H9 (cell line): ENCODE data around the gene DUSP14. TPM values are rescaled to one million over a fixed set of nuclear protein-coding genes. Genes with fewer than 3 reads are reported as not detected.

ENCODE experiments used
- DNase-seq: peaks from one replicate; pipeline ENCODE4 v3.0.0-alpha.2; 2017
- H2AFZ ChIP-seq: one replicate; pipeline ENCODE4 v1.6.1; 2013; ENCODE audit warnings: mild to moderate bottlenecking, low read length, control low read depth, moderate library complexity
- H2AK5ac ChIP-seq: 2 replicates; pipeline ENCODE4 v1.6.1; 2013; ENCODE audit warnings: low read length, control low read depth, mixed read lengths; ENCODE audit not compliant: insufficient read length
- H2BK120ac ChIP-seq: one replicate; pipeline ENCODE4 v1.6.1; 2013; ENCODE audit warnings: low read depth, mild to moderate bottlenecking, low read length, control low read depth, inconsistent platforms; ENCODE audit not compliant: poor library complexity, severe bottlenecking
- H2BK12ac ChIP-seq: 2 replicates; pipeline ENCODE4 v1.6.1; 2013; ENCODE audit warnings: low read length, control low read depth, mixed read lengths, low read depth; ENCODE audit not compliant: insufficient read length
- H2BK15ac ChIP-seq: 2 replicates; pipeline ENCODE4 v1.6.1; 2013; ENCODE audit warnings: low read depth, low read length, control low read depth
- H2BK20ac ChIP-seq: one replicate; pipeline ENCODE4 v1.6.1; 2013; ENCODE audit warnings: low read depth, mild to moderate bottlenecking, low read length, control low read depth, inconsistent platforms; ENCODE audit not compliant: poor library complexity, severe bottlenecking
- H2BK5ac ChIP-seq: 2 replicates; pipeline ENCODE4 v1.6.1; 2013; ENCODE audit warnings: low read length, control low read depth, mixed read lengths; ENCODE audit not compliant: insufficient read length
- H3K14ac ChIP-seq: 2 replicates; pipeline ENCODE4 v1.6.1; 2013; ENCODE audit warnings: low read length, control low read depth; ENCODE audit not compliant: insufficient read depth
- H3K18ac ChIP-seq: 2 replicates; pipeline ENCODE4 v1.6.1; 2013; ENCODE audit warnings: low read depth, mild to moderate bottlenecking, mixed read lengths, low read length, control low read depth; ENCODE audit not compliant: insufficient read length
- H3K23ac ChIP-seq: 2 replicates; pipeline ENCODE4 v1.6.1; 2013; ENCODE audit warnings: low read length, control low read depth, mixed read lengths, low read depth; ENCODE audit not compliant: insufficient read length
- H3K23me2 ChIP-seq: 2 replicates; pipeline ENCODE4 v1.6.1; 2013; ENCODE audit warnings: low read depth, mild to moderate bottlenecking, mixed read lengths, low read length, control low read depth; ENCODE audit not compliant: insufficient read length, poor library complexity, severe bottlenecking
- H3K27ac ChIP-seq: 2 replicates; pipeline ENCODE4 v1.5.1; 2013; ENCODE audit warnings: low read length, control low read depth, mixed read lengths, low read depth; ENCODE audit not compliant: insufficient read length
- H3K27me3 ChIP-seq: 2 replicates; pipeline ENCODE4 v1.6.1; 2013; ENCODE audit warnings: low read length, control low read depth, inconsistent platforms; ENCODE audit not compliant: insufficient read depth
- H3K4ac ChIP-seq: 2 replicates; pipeline ENCODE4 v1.6.1; 2013; ENCODE audit warnings: low read depth, mild to moderate bottlenecking, control low read depth, inconsistent platforms, low read length, moderate library complexity
- H3K4me1 ChIP-seq: 2 replicates; pipeline ENCODE4 v1.6.1; 2013; ENCODE audit warnings: low read length, control low read depth, inconsistent platforms; ENCODE audit not compliant: insufficient read depth
- H3K4me2 ChIP-seq: 2 replicates; pipeline ENCODE4 v1.6.1; 2013; ENCODE audit warnings: low read length, control low read depth, mixed read lengths; ENCODE audit not compliant: insufficient read length, insufficient read depth
- H3K56ac ChIP-seq: 2 replicates; pipeline ENCODE4 v1.6.1; 2013; ENCODE audit warnings: low read depth, mild to moderate bottlenecking, mixed read lengths, low read length, control low read depth; ENCODE audit not compliant: insufficient read length
- H3K79me1 ChIP-seq: 2 replicates; pipeline ENCODE4 v1.6.1; 2013; ENCODE audit warnings: low read depth, mild to moderate bottlenecking, moderate library complexity, low read length, control low read depth, inconsistent platforms; ENCODE audit not compliant: insufficient read depth, poor library complexity, severe bottlenecking
- H3K79me2 ChIP-seq: 2 replicates; pipeline ENCODE4 v1.6.1; 2013; ENCODE audit warnings: low read length, control low read depth, inconsistent platforms; ENCODE audit not compliant: insufficient read depth
- H3K9ac ChIP-seq: 2 replicates; pipeline ENCODE4 v1.6.1; 2013; ENCODE audit warnings: low read length, control low read depth, mixed read lengths; ENCODE audit not compliant: insufficient read length; ENCODE audit errors: extremely low read depth
- H3K9me3 ChIP-seq: one replicate; pipeline ENCODE4 v1.6.1; 2013; ENCODE audit warnings: low read depth, low read length, inconsistent platforms; ENCODE audit not compliant: control insufficient read depth
- H3T11ph ChIP-seq: one replicate; pipeline ENCODE4 v1.6.1; 2013; ENCODE audit warnings: mild to moderate bottlenecking, low read length, control low read depth, inconsistent platforms
- H4K20me1 ChIP-seq: one replicate; pipeline ENCODE4 v1.6.1; 2013; ENCODE audit not compliant: control insufficient read depth, insufficient read length, insufficient read depth
- H4K5ac ChIP-seq: 2 replicates; pipeline ENCODE4 v1.6.1; 2013; ENCODE audit warnings: low read depth, mild to moderate bottlenecking, mixed read lengths, low read length, control low read depth; ENCODE audit not compliant: insufficient read length
- H4K8ac ChIP-seq: replicated peaks from 2 replicates; pipeline ENCODE4 v1.6.1; 2013; ENCODE audit warnings: low read length, control low read depth, mixed read lengths, low read depth; ENCODE audit not compliant: insufficient read length
- H4K91ac ChIP-seq: 2 replicates; pipeline ENCODE4 v1.6.1; 2013; ENCODE audit warnings: low read depth, mild to moderate bottlenecking, moderate library complexity, mixed read lengths, low read length, control low read depth; ENCODE audit not compliant: insufficient read length
- H3K27ac Mint-ChIP-seq, 3 experiments: 2 replicates in 2 of 3; 3 replicates in 1 of 3; pipeline ENCODE4 v1.8.0; 2020 to 2021; ENCODE audit warnings: mixed read lengths in 3 of 3, mild to moderate bottlenecking in 1 of 3, moderate library complexity in 1 of 3
- H3K27me3 Mint-ChIP-seq: 2 replicates; pipeline ENCODE4 v1.8.0; 2021; ENCODE audit warnings: low read depth, mild to moderate bottlenecking, moderate library complexity, mixed read lengths
- H3K36me3 Mint-ChIP-seq, 3 experiments: 2 replicates in 2 of 3; 3 replicates in 1 of 3; pipeline ENCODE4 v1.8.0; 2020 to 2021; ENCODE audit warnings: low read depth in 3 of 3, mixed read lengths in 3 of 3; ENCODE audit not compliant: insufficient read depth in 1 of 3
- H3K4me1 Mint-ChIP-seq, 2 experiments: 2 replicates each; pipeline ENCODE4 v1.8.0; 2020; ENCODE audit warnings: mixed read lengths in 2 of 2
- H3K4me3 Mint-ChIP-seq, 2 experiments: 2 replicates in 1 of 2; 3 replicates in 1 of 2; pipeline ENCODE4 v1.8.0; 2020 to 2021; ENCODE audit warnings: mild to moderate bottlenecking in 2 of 2, mixed read lengths in 2 of 2, moderate library complexity in 1 of 2
- H3K9me3 Mint-ChIP-seq, 2 experiments: 2 replicates in 1 of 2; 3 replicates in 1 of 2; pipeline ENCODE4 v1.8.0; 2020; ENCODE audit warnings: mild to moderate bottlenecking in 2 of 2, mixed read lengths in 2 of 2, moderate library complexity in 1 of 2
- WGBS: extraction: QIAGEN DNeasy Blood & Tissue Kit; methylation state at CpG from one replicate; pipeline ENCODE4 v1.1.7; 2013; ENCODE audit warnings: missing lambda C conversion rate, low lambda C conversion rate, mixed read lengths; ENCODE audit not compliant: insufficient read length; ENCODE audit errors: extremely low coverage; 5-methylcytosine and 5-hydroxymethylcytosine counted together
- total RNA-seq: library from RNA; stranded (reverse); gene quantifications from 2 replicates; pipeline ENCODE4 v1.2.1, GENCODE V29; 2021
- TF ChIP-seq, protein P1 (sequence below): fragments of 200-600 bp; sonication (generic); conservative IDR thresholded peaks from 3 replicates; pipeline ENCODE4 v1.8.0; 2021; ENCODE audit warnings: antibody characterized with exemption, mild to moderate bottlenecking

Gene DUSP14
- total RNA-seq, 1 experiment from 2014 or later, result 21.3 TPM

DNA sequence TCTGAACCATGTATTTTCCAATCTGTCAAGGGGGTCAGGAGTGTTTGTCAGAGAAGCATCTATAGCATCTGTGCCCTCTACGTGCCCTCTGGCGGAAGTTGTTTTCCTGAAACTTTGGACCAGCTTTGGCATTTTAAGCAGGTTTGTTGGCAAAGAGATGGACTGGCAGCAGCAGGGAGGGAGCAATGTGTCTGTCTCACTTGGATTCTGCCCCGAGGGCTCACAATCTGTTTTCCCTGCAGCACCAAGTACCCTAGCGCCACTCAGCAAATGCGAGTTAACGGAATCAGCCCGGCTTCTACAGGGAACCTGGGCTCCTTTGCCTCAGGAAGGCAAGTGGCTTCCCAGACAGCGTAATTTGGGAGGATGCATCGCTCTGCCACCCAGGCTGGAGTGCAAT lies 17.4 kb downstream of the DUSP14 start:
- H3K23ac ChIP-seq, result no peak overlapping the region
- no peak overlapping the region for H2BK120ac ChIP-seq
- Mint-ChIP-seq H3K27me3 (no peaks in the 10 kb centered on the region), H3K4me3 (no peak overlapping the region), H3K9me3 (no peaks in the 10 kb centered on the region), H3K36me3 (peaks cover 2 to 10% (median 3%) of the 10 kb centered on the region in 3 experiments; a peak in 5 of 7 replicates), H3K27ac (no peak overlapping the region), H3K4me1 (peaks cover 18 to 22% of the 10 kb centered on the region in 2 experiments)
- H3K4ac ChIP-seq, result no peak overlapping the region
- no peak overlapping the region for H2BK12ac ChIP-seq
- H3K27ac ChIP-seq, result no peak overlapping the region
- H3K79me2 ChIP-seq, result peaks cover 5% of the 10 kb centered on the region; the same call in 1 of the 2 replicates
- no peak overlapping the region for H3T11ph ChIP-seq
- no peak overlapping the region for H4K8ac ChIP-seq
- no peaks in the 10 kb centered on the region; the same call in 1 of the 2 replicates for H3K4me1 ChIP-seq
- no peaks in the 10 kb centered on the region for H4K20me1 ChIP-seq
- H3K14ac ChIP-seq, result no peak overlapping the region
- no peak overlapping the region for H3K4me2 ChIP-seq
- H3K27me3 ChIP-seq, result no peaks in the 10 kb centered on the region
- H2AFZ ChIP-seq, result no peak overlapping the region
- no peak overlapping the region for H3K18ac ChIP-seq
- no peak overlapping the region for H4K91ac ChIP-seq
- H2BK15ac ChIP-seq, result no peak overlapping the region
- no peak overlapping the region for H2AK5ac ChIP-seq
- TF ChIP-seq, protein P1, sequence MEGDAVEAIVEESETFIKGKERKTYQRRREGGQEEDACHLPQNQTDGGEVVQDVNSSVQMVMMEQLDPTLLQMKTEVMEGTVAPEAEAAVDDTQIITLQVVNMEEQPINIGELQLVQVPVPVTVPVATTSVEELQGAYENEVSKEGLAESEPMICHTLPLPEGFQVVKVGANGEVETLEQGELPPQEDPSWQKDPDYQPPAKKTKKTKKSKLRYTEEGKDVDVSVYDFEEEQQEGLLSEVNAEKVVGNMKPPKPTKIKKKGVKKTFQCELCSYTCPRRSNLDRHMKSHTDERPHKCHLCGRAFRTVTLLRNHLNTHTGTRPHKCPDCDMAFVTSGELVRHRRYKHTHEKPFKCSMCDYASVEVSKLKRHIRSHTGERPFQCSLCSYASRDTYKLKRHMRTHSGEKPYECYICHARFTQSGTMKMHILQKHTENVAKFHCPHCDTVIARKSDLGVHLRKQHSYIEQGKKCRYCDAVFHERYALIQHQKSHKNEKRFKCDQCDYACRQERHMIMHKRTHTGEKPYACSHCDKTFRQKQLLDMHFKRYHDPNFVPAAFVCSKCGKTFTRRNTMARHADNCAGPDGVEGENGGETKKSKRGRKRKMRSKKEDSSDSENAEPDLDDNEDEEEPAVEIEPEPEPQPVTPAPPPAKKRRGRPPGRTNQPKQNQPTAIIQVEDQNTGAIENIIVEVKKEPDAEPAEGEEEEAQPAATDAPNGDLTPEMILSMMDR, result no peak
- no CpG with 5 or more reads among the region's 9 CpGs for WGBS
- no peak for DNase-seq
- no peak overlapping the region for H3K56ac ChIP-seq
- no peak overlapping the region for H2BK20ac ChIP-seq
- no peaks in the 10 kb centered on the region for H3K23me2 ChIP-seq
- H3K79me1 ChIP-seq, result no peaks in the 10 kb centered on the region
- H4K5ac ChIP-seq, result no peak overlapping the region
- H2BK5ac ChIP-seq, result no peak overlapping the region
- no peak overlapping the region for H3K9ac ChIP-seq
- no peaks in the 10 kb centered on the region for H3K9me3 ChIP-seq
